Coronary artery (tissue), 2 donors: ENCODE results near the gene SLC36A2.

ENCODE experiments used
- DNase-seq: peaks from one replicate; pipeline ENCODE4 v3.0.0-alpha.2; 2017; ENCODE audit warnings: low spot score
- H3K27ac ChIP-seq, 2 donors: fragments of 200-600 bp; sonication (generic); one replicate each; pipeline ENCODE4 v1.5.1; 2016 to 2019
- H3K4me3 ChIP-seq: fragments of 200-600 bp; sonication (generic); 2 replicates; pipeline ENCODE4 v1.5.1; 2016; ENCODE audit warnings: mild to moderate bottlenecking, moderate library complexity
- CTCF ChIP-seq: fragments of 200-600 bp; sonication (generic); IDR thresholded peaks from one replicate; pipeline ENCODE4 v1.5.1; 2019; ENCODE audit warnings: antibody characterized with exemption

Gene SLC36A2

GRCh38 chr5:151284392-151284967 lies 62.9 kb downstream of the SLC36A2 start:
- DNase-seq = no peak
- Histone ChIP-seq H3K4me3 (no peak overlapping the region), H3K27ac (no peak overlapping the region)
- no peak for TF ChIP-seq CTCF

GRCh38 chr5:151283120-151283825 lies 64.1 kb downstream of the SLC36A2 start:
- Histone ChIP-seq H3K27ac (no peak overlapping the region), H3K4me3 (no peak overlapping the region)
- DNase-seq = no peak
- TF ChIP-seq CTCF = no peak

GRCh38 chr5:151281001-151281639 lies 66.2 kb downstream of the SLC36A2 start:
- no peak for DNase-seq
- TF ChIP-seq CTCF = no peak
- no peak overlapping the region for H3K27ac ChIP-seq
- H3K4me3 ChIP-seq = no peak overlapping the region

GRCh38 chr5:151280443-151280842 lies 66.9 kb downstream of the SLC36A2 start:
- H3K27ac ChIP-seq = no peak overlapping the region
- no peak for TF ChIP-seq CTCF
- H3K4me3 ChIP-seq = no peak overlapping the region
- no peak for DNase-seq

GRCh38 chr5:151278845-151279244 lies 68.5 kb downstream of the SLC36A2 start:
- no peak overlapping the region for H3K4me3 ChIP-seq
- no peak for DNase-seq
- no peak overlapping the region for H3K27ac ChIP-seq
- TF ChIP-seq CTCF = no peak

GRCh38 chr5:151275803-151276202 lies 71.6 kb downstream of the SLC36A2 start:
- Histone ChIP-seq H3K27ac (no peak overlapping the region), H3K4me3 (no peak overlapping the region)
- DNase-seq = no peak
- TF ChIP-seq CTCF = no peak

GRCh38 chr5:151274666-151275065 lies 72.7 kb downstream of the SLC36A2 start:
- no peak for TF ChIP-seq CTCF
- no peak for DNase-seq
- no peak overlapping the region for H3K4me3 ChIP-seq

More at GRCh38 chr5:151274666-151275065, 72.7 kb downstream of the SLC36A2 start:
- no peak overlapping the region for H3K27ac ChIP-seq
